GM12864 (cell line): ENCODE results near the gene NKAIN4.

ENCODE experiments used
- DNase-seq: peaks from one replicate; pipeline ENCODE4 v3.0.0-alpha.2; 2011; ENCODE audit warnings: low read depth
- H3K4me3 ChIP-seq: 2 replicates; pipeline ENCODE4 v1.5.1; 2011; ENCODE audit warnings: mild to moderate bottlenecking, low read depth, low read length, control low read depth
- TF ChIP-seq, protein P1 (sequence below): IDR thresholded peaks from 2 replicates; pipeline ENCODE4 v1.5.1; 2011; ENCODE audit warnings: low read depth, mild to moderate bottlenecking, moderate library complexity, low read length, control low read depth, inconsistent platforms; ENCODE audit errors: missing control alignments

Gene NKAIN4

DNA sequence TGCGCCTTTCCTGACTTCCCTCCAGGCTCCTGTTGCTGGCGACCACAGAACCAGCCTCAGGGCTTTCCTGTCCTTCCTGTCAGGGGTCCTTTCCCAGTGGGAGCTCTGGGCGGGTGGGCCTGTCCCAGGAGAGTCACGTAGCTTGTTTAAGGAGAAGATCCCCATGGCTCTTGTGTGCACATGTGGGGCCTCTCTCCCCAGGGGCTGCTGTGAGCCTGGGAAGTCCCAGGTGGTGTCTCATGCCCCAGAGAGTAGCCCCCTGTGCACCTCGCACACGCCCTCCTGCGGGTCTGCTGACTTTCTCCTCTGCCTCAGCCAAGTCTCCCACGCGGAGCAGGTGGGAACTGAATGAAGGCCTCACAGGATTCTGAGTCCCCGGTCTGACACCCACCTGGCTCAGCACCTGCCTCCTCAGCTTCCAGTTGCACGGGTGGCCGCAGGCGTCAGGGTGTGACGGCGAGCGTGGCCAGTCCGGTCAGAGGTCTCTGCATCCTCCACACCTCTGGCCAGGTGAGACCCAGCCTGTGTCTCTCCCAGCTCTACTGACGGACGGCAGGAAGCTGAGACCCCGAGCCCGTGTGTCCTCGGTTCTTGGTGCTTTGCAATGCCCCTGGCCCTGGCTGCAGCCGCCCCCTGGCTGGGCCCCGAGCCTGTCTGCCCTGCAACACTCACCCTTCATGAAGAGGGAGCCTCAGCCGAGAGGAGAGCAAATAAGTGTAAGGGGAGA is 5.6 kb upstream of the NKAIN4 start:
- no peak for DNase-seq
- TF ChIP-seq, protein P1, sequence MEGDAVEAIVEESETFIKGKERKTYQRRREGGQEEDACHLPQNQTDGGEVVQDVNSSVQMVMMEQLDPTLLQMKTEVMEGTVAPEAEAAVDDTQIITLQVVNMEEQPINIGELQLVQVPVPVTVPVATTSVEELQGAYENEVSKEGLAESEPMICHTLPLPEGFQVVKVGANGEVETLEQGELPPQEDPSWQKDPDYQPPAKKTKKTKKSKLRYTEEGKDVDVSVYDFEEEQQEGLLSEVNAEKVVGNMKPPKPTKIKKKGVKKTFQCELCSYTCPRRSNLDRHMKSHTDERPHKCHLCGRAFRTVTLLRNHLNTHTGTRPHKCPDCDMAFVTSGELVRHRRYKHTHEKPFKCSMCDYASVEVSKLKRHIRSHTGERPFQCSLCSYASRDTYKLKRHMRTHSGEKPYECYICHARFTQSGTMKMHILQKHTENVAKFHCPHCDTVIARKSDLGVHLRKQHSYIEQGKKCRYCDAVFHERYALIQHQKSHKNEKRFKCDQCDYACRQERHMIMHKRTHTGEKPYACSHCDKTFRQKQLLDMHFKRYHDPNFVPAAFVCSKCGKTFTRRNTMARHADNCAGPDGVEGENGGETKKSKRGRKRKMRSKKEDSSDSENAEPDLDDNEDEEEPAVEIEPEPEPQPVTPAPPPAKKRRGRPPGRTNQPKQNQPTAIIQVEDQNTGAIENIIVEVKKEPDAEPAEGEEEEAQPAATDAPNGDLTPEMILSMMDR = no peak
- no peak overlapping the region for H3K4me3 ChIP-seq

DNA sequence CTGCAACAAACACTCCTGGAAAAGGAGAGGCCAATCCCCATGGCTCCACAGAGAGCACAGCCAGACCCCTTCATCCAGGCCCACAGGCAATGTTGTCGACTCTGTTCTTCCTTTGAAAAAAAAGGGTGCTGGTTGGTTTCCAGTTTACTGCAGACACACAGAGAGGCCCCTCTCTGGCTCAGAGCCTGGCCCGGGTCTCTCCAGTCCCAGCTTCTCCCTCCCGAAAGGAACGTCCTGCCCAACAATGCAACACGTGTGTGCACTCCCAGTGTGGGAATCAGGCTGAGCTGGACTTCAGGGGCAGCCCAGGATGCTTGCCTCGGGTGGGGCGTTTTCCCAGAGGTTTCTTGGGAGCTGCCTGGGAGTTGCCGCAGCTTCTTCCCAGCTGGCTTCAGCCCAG is 4.5 kb upstream of the NKAIN4 start:
- DNase-seq = no peak
- TF ChIP-seq, protein P1 = no peak

DNA sequence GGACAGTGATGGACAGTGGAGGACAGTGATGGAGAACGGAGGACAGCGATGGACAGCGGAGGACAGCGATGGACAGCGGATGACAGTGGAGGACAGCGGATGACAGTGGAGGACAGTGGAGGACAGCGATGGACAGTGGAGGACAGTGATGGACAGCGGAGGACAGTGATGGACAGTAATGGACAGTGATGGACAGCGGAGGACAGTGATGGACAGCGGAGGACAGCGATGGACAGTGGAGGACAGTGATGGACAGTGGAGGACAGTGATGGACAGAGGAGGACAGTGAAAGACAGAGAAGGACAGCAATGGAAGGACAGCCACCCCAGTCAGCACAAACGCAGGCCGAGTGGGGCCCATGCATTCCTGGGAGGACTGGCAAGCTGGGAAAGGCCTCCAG is 3.4 kb upstream of the NKAIN4 start:
- TF ChIP-seq, protein P1 = no peak
- DNase-seq = no peak
- H3K4me3 ChIP-seq = no peak overlapping the region

More for the DNA sequence above, 4.5 kb upstream of the NKAIN4 start:
- H3K4me3 ChIP-seq = no peak overlapping the region

DNA sequence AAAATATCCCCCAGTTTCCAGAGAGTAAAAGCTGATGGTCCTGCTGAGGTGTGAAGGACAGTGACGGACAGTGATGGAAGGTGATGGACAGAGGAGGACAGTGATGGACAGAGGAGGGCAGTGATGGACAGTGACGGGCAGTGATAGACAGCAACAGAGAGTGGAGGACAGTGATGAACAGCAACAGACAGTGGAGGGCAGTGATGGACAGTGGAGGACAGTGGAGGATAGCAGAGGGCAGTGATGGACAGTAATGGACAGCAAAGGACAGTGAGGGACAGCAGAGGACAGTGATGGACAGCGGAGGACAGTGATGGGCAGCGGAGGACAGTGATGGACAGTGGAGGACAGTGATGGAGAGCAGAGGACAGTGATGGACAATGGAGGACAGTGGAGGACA is 2.7 kb upstream of the NKAIN4 start:
- no peak for DNase-seq
- H3K4me3 ChIP-seq = no peak overlapping the region
- TF ChIP-seq, protein P1 = no peak

DNA sequence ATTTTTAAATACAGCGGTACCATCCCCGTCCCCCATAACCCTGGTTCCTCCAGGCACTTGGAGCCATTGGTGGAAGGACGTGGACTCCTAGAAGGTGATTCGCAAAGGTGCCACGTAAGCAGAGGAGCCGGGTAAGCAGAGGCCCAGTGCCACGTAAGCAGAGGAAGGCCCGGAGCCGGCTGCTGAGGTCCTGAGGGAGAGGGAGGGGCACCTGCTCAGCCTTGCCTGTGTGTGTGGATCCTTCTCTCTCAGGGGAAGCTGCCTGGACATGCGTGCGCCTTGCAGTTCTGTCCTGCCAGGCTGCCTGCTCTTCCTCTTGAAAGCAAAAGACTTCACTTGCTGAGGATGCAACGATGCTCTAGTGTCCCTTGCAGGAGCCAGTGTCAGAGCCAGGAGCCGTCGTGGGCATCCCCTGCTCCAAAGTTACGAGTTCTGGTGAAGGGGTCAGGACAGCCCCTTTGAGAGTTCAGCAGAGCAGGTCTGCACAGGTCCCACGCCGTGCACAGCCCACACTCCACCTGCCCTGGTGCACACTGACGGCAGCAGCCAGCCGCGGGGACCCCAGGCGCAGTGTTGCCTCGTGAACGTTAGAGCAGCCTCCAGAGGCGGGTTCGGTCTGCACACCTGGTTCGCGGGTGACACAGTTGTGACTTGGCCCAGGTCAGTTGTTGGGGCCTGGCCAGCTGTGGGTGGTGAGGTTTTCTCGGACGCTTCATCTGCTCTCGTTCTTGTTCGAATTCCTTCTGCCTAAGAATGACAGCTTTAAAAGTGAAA is 1.9 kb upstream of the NKAIN4 start:
- no peak for DNase-seq
- TF ChIP-seq, protein P1 = no peak
- no peak overlapping the region for H3K4me3 ChIP-seq

DNA sequence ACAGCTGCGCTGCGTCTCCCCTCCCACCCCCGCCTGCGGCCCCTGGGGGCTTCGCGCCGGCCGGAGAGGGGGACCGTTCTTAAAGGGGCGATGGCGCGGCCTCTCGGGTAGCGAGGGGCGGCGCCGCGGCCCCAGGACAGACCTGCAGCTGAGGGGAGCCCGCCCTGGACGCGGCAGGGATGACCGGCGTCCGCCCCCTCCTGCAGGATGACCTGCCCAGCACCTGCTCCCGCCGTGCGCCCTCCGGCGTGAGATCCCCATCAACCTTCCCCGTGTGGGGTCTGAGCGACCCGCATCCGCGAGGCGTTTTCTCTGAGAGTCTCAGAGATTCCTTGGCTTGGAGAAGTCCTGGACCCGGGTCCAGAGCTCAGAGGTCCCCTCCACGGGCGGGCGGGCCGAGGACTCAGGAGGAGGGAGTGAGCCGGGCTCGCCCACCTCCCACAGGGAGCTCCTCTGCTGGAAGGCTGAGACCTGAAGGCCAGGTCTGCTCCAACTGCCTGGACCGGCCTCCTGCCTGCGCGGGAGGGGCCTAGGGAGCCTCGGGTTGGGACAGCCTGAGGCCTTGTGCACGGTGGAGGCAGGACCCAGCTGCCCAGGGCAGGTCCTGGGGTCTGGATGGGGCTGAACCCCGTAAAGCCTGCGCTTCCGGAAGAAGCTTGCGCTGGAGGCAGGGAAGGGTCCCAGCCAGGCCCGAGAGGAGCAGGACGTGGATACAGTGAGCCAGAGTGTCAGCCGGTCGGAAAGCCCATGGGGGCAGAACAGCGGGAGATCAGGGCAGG is 532 bp upstream of the NKAIN4 start:
- TF ChIP-seq, protein P1 = no peak
- no peak overlapping the region for H3K4me3 ChIP-seq

More for the DNA sequence above, 532 bp upstream of the NKAIN4 start:
- no peak for DNase-seq
